NCI-H524 (cell line): Measurements from ENCODE around the gene SLC43A1.
"Not testable (repeated sequence)": the region's sequence is repeated elsewhere in the genome, so short reads cannot be mapped to it uniquely, and the experiment has no call there.

Source experiments
- DNase-seq, 2 experiments: peaks; one replicate each; lab custom pipeline; 2025; lab: John Stamatoyannopoulos, UW

SLC43A1 gene

GRCh38 chr11:57515332-57516060 lies at the start of gene SLC43A1:
TSS of gene SLC43A1 (minus strand) at chr11:57515702. CDS start at chr11:57514111, 1,591 bp downstream.
- peak; percentile 21 to 47 for DNase-seq

DNA sequence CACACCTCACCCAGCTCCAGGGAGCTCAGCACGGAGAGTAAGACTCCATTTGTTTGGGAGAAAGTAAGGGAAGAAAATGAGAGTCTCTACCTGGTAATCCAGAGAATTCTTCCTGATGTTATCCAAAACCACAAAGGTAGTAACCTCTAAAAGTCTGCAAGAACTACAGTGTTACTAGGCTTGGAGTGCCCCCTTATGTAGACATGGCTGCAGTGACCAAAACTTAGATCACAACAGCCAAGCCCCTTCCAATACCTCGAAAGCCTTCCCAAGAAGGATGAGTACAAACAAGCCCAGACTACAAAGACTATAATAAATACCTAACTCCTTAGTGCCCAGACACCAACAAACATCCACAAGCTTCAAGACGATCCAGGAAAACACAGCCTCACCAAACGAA lies 47.1 kb upstream of the SLC43A1 start:
- peak in 1 of 2 experiments; percentile 27 for DNase-seq

DNA sequence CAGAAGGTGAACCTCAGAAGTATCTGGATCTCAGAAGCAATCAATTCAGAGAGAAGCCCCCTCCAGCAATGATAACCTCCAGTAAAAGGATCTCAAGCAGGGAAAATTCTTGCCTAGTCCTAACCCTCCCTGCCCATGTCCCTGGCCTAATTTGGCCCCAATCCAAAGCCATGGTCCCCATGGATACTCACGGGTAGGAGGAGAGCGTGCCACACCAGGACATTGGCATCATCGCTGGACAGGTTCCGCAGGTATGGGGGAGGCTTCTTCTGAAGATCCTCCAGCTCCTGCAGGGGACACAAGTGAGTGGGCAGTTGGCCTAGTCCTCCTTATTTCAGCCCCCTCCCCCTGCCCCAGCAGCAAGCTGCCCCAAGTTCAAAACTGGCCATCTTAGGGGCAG lies 44.6 kb upstream of the SLC43A1 start:
- no peak for DNase-seq

DNA sequence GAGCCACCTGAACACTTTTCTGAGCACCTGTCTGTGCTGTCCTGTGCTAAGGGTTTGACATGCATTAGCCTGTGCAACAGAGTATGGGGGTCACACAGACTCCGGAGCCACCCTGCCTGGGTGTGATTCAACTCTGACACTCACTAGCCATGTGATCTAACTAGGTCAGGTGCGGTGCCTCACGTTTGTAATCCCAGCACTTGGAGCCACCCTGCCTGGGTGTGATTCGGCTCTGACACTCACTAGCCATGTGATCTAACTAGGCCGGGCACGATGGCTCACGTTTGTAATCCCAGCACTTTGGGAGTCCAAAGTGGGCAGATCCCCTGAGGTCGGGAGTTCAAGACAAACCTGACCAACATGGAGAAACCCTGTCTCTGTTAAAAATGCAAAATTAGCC lies 40.5 kb upstream of the SLC43A1 start:
- DNase-seq: no peak

DNA sequence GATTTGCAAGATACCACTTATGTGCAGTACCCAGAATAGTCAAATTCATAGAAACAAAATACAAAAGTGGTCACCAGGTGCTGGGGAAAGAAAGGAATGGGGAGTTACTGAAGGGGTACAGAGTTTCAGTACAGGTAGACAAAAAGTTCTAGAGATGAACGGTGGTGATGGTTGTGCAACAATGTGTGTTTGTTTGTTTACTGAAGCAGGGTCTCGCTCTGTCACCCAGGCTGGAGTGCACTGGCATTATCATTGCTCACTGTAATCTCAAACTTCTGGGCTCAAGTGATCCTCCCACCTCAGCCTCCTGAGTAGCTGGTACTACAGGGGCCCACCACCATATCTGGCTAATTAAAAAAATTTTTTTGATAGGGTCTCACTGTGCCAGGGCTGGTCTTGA lies 39.9 kb upstream of the SLC43A1 start:
- no peak for DNase-seq

- DNase-seq: no peak
These were observed 37.0 kb upstream of the SLC43A1 start for GRCh38 chr11:57552479-57552878.

GRCh38 chr11:57551941-57552340 lies 36.4 kb upstream of the SLC43A1 start:
- DNase-seq: no peak

DNA sequence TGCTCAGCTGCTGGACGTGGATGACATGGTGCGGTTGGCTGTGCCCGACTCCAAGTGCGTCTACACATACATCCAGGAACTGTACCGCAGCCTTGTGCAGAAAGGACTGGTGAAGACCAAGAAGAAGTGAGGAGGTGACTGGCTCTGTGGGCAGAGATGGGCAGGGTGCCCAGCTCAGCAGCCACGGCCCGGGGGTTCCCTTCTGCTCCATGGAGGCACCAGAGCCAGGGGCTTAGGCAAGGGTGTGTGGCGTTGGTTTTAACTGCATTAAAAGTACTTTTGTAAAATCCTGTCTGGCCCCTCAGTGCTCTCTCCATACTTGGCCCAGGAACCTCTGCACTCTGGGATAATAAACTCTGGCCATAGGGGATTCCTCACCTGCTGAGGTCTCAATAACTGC lies 34.5 kb upstream of the SLC43A1 start:
- no peak for DNase-seq

- DNase-seq: no peak
These were observed 32.4 kb upstream of the SLC43A1 start for GRCh38 chr11:57547854-57548377.

DNA sequence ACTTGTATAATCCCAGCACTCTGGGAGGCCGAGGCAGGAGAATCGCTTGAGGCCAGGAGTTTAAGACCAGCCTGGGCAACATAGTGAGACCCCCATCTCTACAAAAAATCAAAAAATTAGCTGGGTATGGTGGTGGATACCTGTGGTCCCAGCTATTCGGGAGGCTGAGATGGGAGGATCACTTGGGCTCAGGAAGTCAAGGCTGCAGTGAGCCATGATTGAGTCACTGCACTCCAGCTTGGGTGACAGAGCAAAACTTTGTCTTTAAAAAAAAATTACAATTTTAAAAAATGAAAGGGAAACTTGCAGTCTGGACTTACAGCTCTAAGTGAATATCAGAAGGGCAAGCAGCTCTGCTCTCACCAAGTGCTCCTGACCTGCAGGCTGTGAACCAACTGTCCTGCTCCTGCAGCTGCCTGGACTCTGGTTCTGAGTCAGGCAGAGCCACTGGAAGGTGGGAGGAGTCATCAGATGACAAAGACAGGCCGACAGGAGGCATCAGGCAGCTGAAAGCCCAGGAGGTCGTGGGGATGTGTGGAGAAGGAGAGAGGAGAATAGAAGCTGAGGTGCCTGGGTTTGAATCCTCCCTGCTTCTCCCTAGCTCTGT lies 31.5 kb upstream of the SLC43A1 start:
- DNase-seq: peak in 1 of 2 experiments; percentile 16

- no peak for DNase-seq
These were observed 30.9 kb upstream of the SLC43A1 start for GRCh38 chr11:57546451-57546850.

- no peak for DNase-seq
These were observed 30.4 kb upstream of the SLC43A1 start for GRCh38 chr11:57545883-57546282.

- DNase-seq: peak; percentile 59 to 90
These were observed 29.1 kb upstream of the SLC43A1 start for GRCh38 chr11:57544566-57544965.

DNA sequence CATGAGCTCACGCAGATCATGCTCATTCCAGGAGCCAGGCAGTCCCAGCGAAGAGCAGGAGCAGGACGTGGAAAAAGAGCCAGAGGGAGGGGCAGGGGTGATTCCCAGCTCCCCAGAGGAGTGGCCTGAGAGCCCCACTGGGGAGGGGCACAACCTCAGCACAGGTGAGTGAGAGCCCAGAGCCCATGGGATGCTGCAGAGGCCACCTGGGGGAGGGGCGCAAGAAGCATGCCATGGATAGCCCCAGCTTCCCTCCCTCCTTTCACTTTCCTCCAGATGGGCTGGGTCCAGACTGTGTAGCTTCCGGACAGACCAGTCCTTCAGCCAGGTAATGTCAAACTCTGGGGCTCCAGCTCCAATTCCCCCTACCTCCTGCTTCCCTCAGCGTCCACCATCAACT lies 28.1 kb upstream of the SLC43A1 start:
- no peak for DNase-seq

DNA sequence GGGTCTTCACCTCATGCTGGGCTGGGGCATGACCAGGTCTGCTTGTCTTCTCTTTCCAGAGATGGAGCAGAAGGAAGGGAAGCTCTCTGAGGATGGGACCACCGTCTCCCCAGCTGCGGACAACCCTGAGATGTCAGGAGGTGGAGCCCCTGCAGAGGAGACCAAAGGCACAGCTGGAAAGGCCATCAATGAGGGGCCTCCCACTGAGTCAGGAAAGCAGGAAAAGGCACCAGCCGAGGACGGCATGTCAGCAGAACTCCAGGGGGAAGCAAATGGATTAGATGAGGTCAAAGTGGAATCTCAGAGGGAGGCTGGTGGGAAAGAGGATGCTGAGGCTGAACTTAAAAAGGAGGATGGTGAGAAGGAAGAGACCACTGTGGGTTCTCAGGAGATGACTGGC lies 27.1 kb upstream of the SLC43A1 start:
- DNase-seq: no peak

DNA sequence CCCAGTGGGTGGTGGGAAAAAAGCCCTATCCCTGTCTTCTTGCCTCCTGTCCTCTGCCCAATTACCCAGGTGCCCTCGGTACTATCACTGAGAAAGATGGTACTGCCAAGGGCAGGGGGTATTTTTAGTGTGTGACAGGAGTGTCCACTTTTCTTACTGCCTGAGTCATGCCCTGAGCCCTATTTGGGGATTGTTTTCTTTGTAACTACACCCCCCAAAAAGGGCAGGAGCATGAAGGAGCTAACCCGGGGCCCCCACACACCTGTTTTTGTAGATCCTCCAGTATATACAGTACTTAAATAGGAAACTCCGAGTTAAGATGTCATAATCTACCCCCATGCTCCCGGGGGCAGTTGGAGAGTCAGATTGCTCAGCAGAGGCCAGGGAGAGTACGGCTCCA lies 25.7 kb upstream of the SLC43A1 start:
- no peak for DNase-seq

DNA sequence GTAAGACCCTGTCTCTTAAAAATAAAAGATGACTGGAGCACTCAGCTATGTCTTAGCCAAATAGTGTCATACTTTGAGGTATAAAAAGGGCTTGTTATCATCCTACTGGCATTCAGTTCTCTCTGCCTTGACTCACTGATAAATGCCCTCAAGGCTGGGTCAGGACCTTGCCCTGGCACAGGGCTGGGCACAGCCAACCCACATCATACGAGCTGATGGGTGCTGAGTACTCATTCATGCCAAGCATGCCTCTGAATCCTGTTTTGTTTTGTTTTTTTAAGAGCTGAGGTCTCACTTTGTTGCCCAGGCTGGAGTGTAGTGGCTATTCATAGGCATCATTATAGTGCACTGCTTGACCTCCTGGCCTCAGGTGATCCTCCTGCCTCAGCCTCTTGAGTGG lies 23.8 kb upstream of the SLC43A1 start:
- no peak for DNase-seq

GRCh38 chr11:57536947-57537619 lies 21.6 kb upstream of the SLC43A1 start, which contains the start of gene SMTNL1:
TSS of gene SMTNL1 (plus strand) at chr11:57537595. CDS start at chr11:57542643, 5,048 bp downstream.
- DNase-seq: peak; percentile 32 to 68

DNA sequence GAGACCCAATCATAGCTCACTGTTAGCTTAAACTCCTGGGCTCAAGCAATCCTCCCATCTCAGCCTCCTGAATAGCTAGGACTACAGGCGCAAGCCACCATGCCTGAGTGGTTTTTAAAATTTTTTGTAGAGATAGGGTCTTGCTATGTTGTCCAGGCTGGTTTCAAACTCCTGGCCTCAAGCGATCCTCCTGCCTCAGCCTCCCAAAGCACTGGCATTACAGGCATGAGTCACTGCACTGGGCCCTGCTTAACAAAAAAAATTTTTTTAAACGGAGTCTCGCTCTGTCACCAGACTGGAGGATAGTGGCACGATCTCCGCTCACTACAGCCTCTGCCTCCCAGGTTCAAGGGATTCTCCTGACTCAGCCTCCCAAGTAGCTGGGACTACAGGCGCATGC lies 18.9 kb upstream of the SLC43A1 start:
- not testable (repeated sequence) for DNase-seq

DNA sequence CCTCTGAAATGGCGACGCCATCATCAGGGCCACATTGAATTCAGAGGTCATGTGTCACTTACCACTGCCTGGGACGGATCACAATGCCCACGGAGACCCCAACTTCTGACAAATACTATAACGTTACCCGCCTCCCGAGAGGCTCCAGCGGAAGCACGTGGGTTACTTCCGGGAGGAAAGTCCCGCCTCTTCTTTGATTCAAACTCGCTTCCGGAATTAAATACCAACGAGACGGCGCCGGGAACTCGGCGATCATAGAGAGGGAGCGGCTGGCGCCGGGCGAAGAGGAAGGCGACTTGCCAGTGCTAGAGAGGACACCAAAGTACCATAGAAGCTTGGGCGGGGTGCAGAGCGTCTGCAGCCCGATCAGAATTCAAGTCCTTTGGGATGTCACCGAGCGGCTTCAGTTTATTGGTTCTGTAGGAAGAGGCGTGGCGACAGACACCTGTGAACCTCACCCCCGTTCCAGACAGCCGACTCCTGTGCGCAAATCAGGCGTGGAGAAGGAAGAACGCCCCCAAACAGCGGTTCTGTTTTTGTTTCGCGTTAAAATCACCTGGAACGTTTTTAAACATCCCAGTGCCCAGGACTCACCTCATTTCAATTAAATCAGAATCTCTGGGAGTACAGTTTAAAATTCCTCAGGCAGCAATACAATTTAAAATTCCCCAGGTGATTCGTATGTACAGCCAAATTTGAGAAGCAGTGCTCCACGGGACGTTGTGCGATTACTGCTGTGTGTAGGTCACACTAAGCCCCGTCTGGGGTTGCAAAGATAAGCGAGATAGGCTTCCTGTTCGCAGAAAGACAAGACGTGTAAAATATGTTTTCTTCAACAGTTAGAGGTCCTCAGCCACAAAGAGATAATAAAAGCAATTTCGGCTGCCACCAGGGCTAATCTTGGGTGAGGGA lies 15.3 kb upstream of the SLC43A1 start, which contains the start of gene TIMM10:
Gene TIMM10, minus strand, starts transcription at position 159 of the 912 bp plus-strand sequence. CDS start 565 bp downstream, outside the sequence.
- DNase-seq: peak; percentile 97 to 99

DNA sequence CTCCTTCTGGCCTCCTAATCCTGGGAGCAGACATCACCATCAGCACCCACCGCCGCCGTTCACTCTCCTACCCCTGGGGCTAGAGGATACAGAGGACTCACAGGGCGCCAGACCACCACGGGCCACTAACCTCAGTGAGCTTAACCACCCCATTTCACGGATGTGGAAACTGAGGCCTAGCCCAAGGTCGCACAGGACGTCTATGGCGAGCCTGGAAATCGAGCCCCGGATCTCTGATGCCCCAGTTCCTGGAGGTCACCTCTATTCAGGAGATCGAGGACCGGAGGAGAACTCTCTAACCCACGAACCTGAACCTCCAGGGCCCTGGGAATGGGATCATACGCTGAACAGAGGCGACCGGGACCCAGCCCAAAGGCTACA lies 14.7 kb upstream of the SLC43A1 start:
- DNase-seq: no peak

- DNase-seq: no peak
These were observed 13.5 kb upstream of the SLC43A1 start for GRCh38 chr11:57529012-57529411.
